SH-SY5Y (cell line): ENCODE results near the gene NTRK2.

Experiments used
- GATA2 ChIP-seq: IDR thresholded peaks from 2 replicates; pipeline ENCODE4 v1.6.1; 2011; ENCODE audit warnings: mild to moderate bottlenecking, low read depth, low read length
- GATA3 ChIP-seq: IDR thresholded peaks from 2 replicates; pipeline ENCODE4 v1.6.1; 2011; ENCODE audit warnings: low read depth, mild to moderate bottlenecking, low read length, moderate library complexity

Gene NTRK2

GRCh38 chr9:84823421-84824271, 154.1 kb downstream of the NTRK2 start:
- no peak for TF ChIP-seq GATA2
- no peak for TF ChIP-seq GATA3

- TF ChIP-seq GATA3 (no peak), GATA2 (no peak)
These were observed 157.8 kb downstream of the NTRK2 start for GRCh38 chr9:84827216-84827765.

GRCh38 chr9:84828046-84828445, 158.5 kb downstream of the NTRK2 start:
- TF ChIP-seq GATA2 (no peak), GATA3 (no peak)

GRCh38 chr9:84829471-84829870, 159.9 kb downstream of the NTRK2 start:
- TF ChIP-seq GATA3 (no peak), GATA2 (no peak)

GRCh38 chr9:84829997-84830696, 160.6 kb downstream of the NTRK2 start:
- TF ChIP-seq GATA3 (no peak), GATA2 (no peak)

GRCh38 chr9:84831377-84831776, 161.8 kb downstream of the NTRK2 start:
- no peak for TF ChIP-seq GATA2
- no peak for TF ChIP-seq GATA3

GRCh38 chr9:84832453-84832852, 162.9 kb downstream of the NTRK2 start:
- TF ChIP-seq GATA2 (no peak), GATA3 (no peak)

GRCh38 chr9:84834426-84834825, 164.9 kb downstream of the NTRK2 start:
- no peak for TF ChIP-seq GATA2
- no peak for TF ChIP-seq GATA3

- TF ChIP-seq GATA3 (no peak), GATA2 (no peak)
These were observed 166.2 kb downstream of the NTRK2 start for GRCh38 chr9:84835745-84836144.

GRCh38 chr9:84838879-84839278, 169.3 kb downstream of the NTRK2 start:
- TF ChIP-seq GATA3 (no peak), GATA2 (no peak)

- TF ChIP-seq GATA2 (no peak), GATA3 (no peak)
These were observed 170.0 kb downstream of the NTRK2 start for GRCh38 chr9:84839541-84839940.

- TF ChIP-seq GATA2: no peak
- no peak for TF ChIP-seq GATA3
These were observed 172.4 kb downstream of the NTRK2 start for GRCh38 chr9:84841931-84842330.

GRCh38 chr9:84843175-84843824, 173.8 kb downstream of the NTRK2 start:
- TF ChIP-seq GATA3 (no peak), GATA2 (no peak)

GRCh38 chr9:84845956-84846900, 176.7 kb downstream of the NTRK2 start:
- TF ChIP-seq GATA2 (no peak), GATA3 (no peak)
